ENCODE measurements around the gene C10orf67. TPM values are rescaled to one million over a fixed set of nuclear protein-coding genes. Genes with fewer than 3 reads are reported as not detected.

Gene C10orf67
- total RNA-seq, 1 donor from 2014 or later: not detected

GRCh38 chr10:23174074-23174976, 170.3 kb downstream of the C10orf67 start:
- CTCF ChIA-PET: no interaction called here
- H3K27ac Mint-ChIP-seq: no peak overlapping the region
- TF ChIP-seq CTCF (IDR thresholded peaks at IDR 0.05): no peak
- no peak overlapping the region for H3K4me3 Mint-ChIP-seq
- H3K36me3 Mint-ChIP-seq (ENCODE audit: low read depth): no peaks in the 10 kb centered on the region
- H3K9me3 Mint-ChIP-seq: no peaks in the 10 kb centered on the region
- H3K4me1 Mint-ChIP-seq: no peaks in the 10 kb centered on the region
- peaks cover 67% of the 10 kb centered on the region for H3K27me3 Mint-ChIP-seq
- no peak for ATAC-seq (ENCODE audit: low read depth)
- no peak for DNase-seq
- POLR2A ChIA-PET: no interaction called here
- intact Hi-C loops (cut with micrococcal nuclease): loop anchor here (5.0 kb wide), 1 partner anchor 1657 kb away; no protein-coding TSS in a partner anchor

- no peak overlapping the region for H3K27ac Mint-ChIP-seq
- DNase-seq: no peak
- H3K36me3 Mint-ChIP-seq (ENCODE audit: low read depth): no peaks in the 10 kb centered on the region
- TF ChIP-seq CTCF (IDR thresholded peaks at IDR 0.05): no peak
- no peak overlapping the region for H3K4me3 Mint-ChIP-seq
- intact Hi-C loops (cut with micrococcal nuclease): loop anchor here (5.0 kb wide), 1 partner anchor 1656 kb away; no protein-coding TSS in a partner anchor
- no peaks in the 10 kb centered on the region for H3K4me1 Mint-ChIP-seq
- no peak for ATAC-seq (ENCODE audit: low read depth)
- H3K27me3 Mint-ChIP-seq: peaks cover 66% of the 10 kb centered on the region
- ChIA-PET POLR2A (no interaction called here), CTCF (no interaction called here)
- no peaks in the 10 kb centered on the region for H3K9me3 Mint-ChIP-seq
Observed at GRCh38 chr10:23173214-23174073, 171.2 kb downstream of the C10orf67 start.

GRCh38 chr10:23172429-23173213, 172.0 kb downstream of the C10orf67 start:
- Mint-ChIP-seq H3K27me3 (peaks cover 63% of the 10 kb centered on the region), H3K4me3 (no peak overlapping the region), H3K9me3 (no peaks in the 10 kb centered on the region), H3K27ac (no peak overlapping the region), H3K36me3 (ENCODE audit: low read depth) (no peaks in the 10 kb centered on the region), H3K4me1 (no peaks in the 10 kb centered on the region)
- intact Hi-C loops (cut with micrococcal nuclease): loop anchor here (5.0 kb wide), 1 partner anchor 1655 kb away; no protein-coding TSS in a partner anchor
- DNase-seq (no peak), ATAC-seq (ENCODE audit: low read depth) (no peak)
- no peak for TF ChIP-seq CTCF (IDR thresholded peaks at IDR 0.05)
- POLR2A ChIA-PET: no interaction called here
- CTCF ChIA-PET: no interaction called here

GRCh38 chr10:23171232-23171876, 173.2 kb downstream of the C10orf67 start:
- intact Hi-C loops (cut with micrococcal nuclease): loop anchor here (5.0 kb wide), 1 partner anchor 1654 kb away; no protein-coding TSS in a partner anchor
- H3K4me1 Mint-ChIP-seq: no peaks in the 10 kb centered on the region
- H3K4me3 Mint-ChIP-seq: no peak overlapping the region
- DNase-seq (no peak), ATAC-seq (ENCODE audit: low read depth) (no peak)
- no peaks in the 10 kb centered on the region for H3K36me3 Mint-ChIP-seq (ENCODE audit: low read depth)
- POLR2A ChIA-PET: no interaction called here
- no peak overlapping the region for H3K27ac Mint-ChIP-seq
- no peak for TF ChIP-seq CTCF (IDR thresholded peaks at IDR 0.05)
- CTCF ChIA-PET: no interaction called here
- peaks cover 58% of the 10 kb centered on the region for H3K27me3 Mint-ChIP-seq
- H3K9me3 Mint-ChIP-seq: no peaks in the 10 kb centered on the region
